GM23338 (cell line): ENCODE measurements around the gene ANKRD55.

Experiments
- CREB1 ChIP-seq: fragments of 250-450 bp; sonication (Bioruptor Pico); IDR thresholded peaks from 2 replicates; pipeline ENCODE4 v1.5.0; 2020; ENCODE audit warnings: low read depth, mild to moderate bottlenecking, moderate library complexity
- CTCF ChIP-seq, 2 experiments: fragments of 200-600 bp in 1 of 2; sonication (generic) in 1 of 2; conservative IDR thresholded peaks; 2 replicates each; pipeline versions ENCODE4 v1.5.1 to v1.6.1; 2016 to 2017; ENCODE audit warnings: antibody characterized with exemption in 2 of 2, low read depth in 2 of 2, mild to moderate bottlenecking in 2 of 2, moderate library complexity in 1 of 2
- EZH2 ChIP-seq: fragments of 200-600 bp; sonication (generic); IDR thresholded peaks from one replicate; pipeline ENCODE4 v1.8.0; 2017; ENCODE audit warnings: antibody characterized with exemption, mild to moderate bottlenecking, low read depth; ENCODE audit not compliant: unreplicated experiment
- EZH2phosphoT487 ChIP-seq: fragments of 200-600 bp; sonication (generic); IDR thresholded peaks from one replicate; pipeline ENCODE4 v1.8.1; 2018; ENCODE audit warnings: antibody characterized with exemption; ENCODE audit not compliant: unreplicated experiment
- JUNB ChIP-seq: IDR thresholded peaks from one replicate; pipeline ENCODE4 v1.6.1; 2016; ENCODE audit warnings: antibody characterized with exemption; ENCODE audit not compliant: unreplicated experiment
- POLR2AphosphoS5 ChIP-seq: IDR thresholded peaks from 2 replicates; pipeline ENCODE4 v1.6.1; 2016; ENCODE audit warnings: antibody characterized with exemption, low read depth
- REST ChIP-seq: IDR thresholded peaks from one replicate; pipeline ENCODE4 v1.6.1; 2018; ENCODE audit warnings: antibody characterized with exemption; ENCODE audit not compliant: unreplicated experiment

GRCh38 chr5:56145106-56145505 is 88.0 kb downstream of the ANKRD55 start:
- TF ChIP-seq CTCF (conservative IDR thresholded peaks at IDR 0.05; ENCODE audit: low read depth in 2 of 2) (no peak), EZH2 (no peak), POLR2AphosphoS5 (no peak), JUNB (no peak), EZH2phosphoT487 (no peak), CREB1 (CRISPR knock-in tag) (no peak), REST (no peak)
